GM12878 (cell line): ENCODE data around the gene KRT7. TPM values are rescaled to one million over a fixed set of nuclear protein-coding genes. Genes with fewer than 3 reads are reported as not detected.

Experiments used
- ATAC-seq: fragments of 200-7000 bp; cut with Tn5 transposase; 3 replicates; pipeline ENCODE4 v1.9.1; 2020; ENCODE audit warnings: mild to moderate bottlenecking, moderate library complexity
- BruUV-seq: library from RNA; stranded (reverse); fragments of 400-500 nt; replicated peaks from 2 replicates; lab custom pipeline; 2021; lab: Mats Ljungman, UMichigan
- CTCF ChIA-PET: fragments of 300-600 bp; sonication (Branson Sonifier 250); formaldehyde crosslinking; extraction: SDS; loops from one replicate; lab custom pipeline; 2021; ENCODE audit warnings: inconsistent platforms; lab: Yijun Ruan, JAX
- POLR2A ChIA-PET: fragments of 350-600 bp; formaldehyde crosslinking; extraction: SDS; loops from one replicate; lab custom pipeline; 2021; ENCODE audit warnings: inconsistent platforms; lab: Charles Lee
- RAD21 ChIA-PET: fragments of 300-600 bp; sonication (Branson Sonifier 250); formaldehyde crosslinking; loops from one replicate; lab custom pipeline; 2023; ENCODE audit warnings: antibody characterized with exemption; ENCODE audit not compliant: unreplicated experiment; lab: Charles Lee
- SMC1A ChIA-PET: fragments of 300-600 bp; sonication (Branson Sonifier 250); formaldehyde crosslinking; loops from one replicate; lab custom pipeline; 2023; ENCODE audit not compliant: unreplicated experiment, uncharacterized antibody; lab: Charles Lee
- DNase-seq: peaks from one replicate; pipeline ENCODE4 v3.0.0-alpha.2; 2011; ENCODE audit warnings: low read depth, low spot score
- FAIRE-seq: peaks from 3 replicates; lab custom pipeline; 2011; peaks lifted over from hg19 to GRCh38; lab: Jason Lieb, UNC
- H2AFZ ChIP-seq: 2 replicates; pipeline ENCODE4 v1.6.0; 2011; ENCODE audit warnings: low read depth, low read length, control low read depth; ENCODE audit not compliant: control insufficient read depth
- H3K27ac ChIP-seq: 2 replicates; pipeline ENCODE4 v1.5.1; 2011; ENCODE audit warnings: control low read depth; ENCODE audit not compliant: control insufficient read depth, insufficient read depth
- H3K27me3 ChIP-seq, 2 experiments: replicated peaks in 1 of 2; 2 replicates each; pipeline versions ENCODE4 v1.6.0 to v1.6.1; 2011; ENCODE audit warnings: low read length in 1 of 2; ENCODE audit not compliant: control insufficient read depth in 2 of 2, insufficient read depth in 2 of 2
- H3K36me3 ChIP-seq, 2 experiments: 2 replicates each; pipeline ENCODE4 v1.5.1; 2011; ENCODE audit warnings: low read length in 1 of 2; ENCODE audit not compliant: control insufficient read depth in 2 of 2, insufficient read depth in 2 of 2
- H3K4me1 ChIP-seq: 2 replicates; pipeline ENCODE4 v1.6.1; 2011; ENCODE audit warnings: mild to moderate bottlenecking, low read length, moderate library complexity, mixed read lengths; ENCODE audit not compliant: control insufficient read depth, insufficient read depth
- H3K4me2 ChIP-seq: 2 replicates; pipeline ENCODE4 v1.6.0; 2011; ENCODE audit warnings: control low read depth; ENCODE audit not compliant: control insufficient read depth, insufficient read depth
- H3K4me3 ChIP-seq: fragments of 200-600 bp; sonication (generic); 2 replicates; pipeline ENCODE4 v1.5.1; 2016
- H3K79me2 ChIP-seq: 2 replicates; pipeline ENCODE4 v1.6.0; 2011; ENCODE audit warnings: low read length; ENCODE audit not compliant: control insufficient read depth, insufficient read depth
- H3K9ac ChIP-seq: 2 replicates; pipeline ENCODE4 v1.8.0; 2011; ENCODE audit warnings: low read length, control low read depth, mixed read lengths; ENCODE audit not compliant: control insufficient read depth, insufficient read depth
- H3K9me3 ChIP-seq: replicated peaks from 3 replicates; pipeline ENCODE4 v1.5.1; 2011; ENCODE audit warnings: mild to moderate bottlenecking, low read length; ENCODE audit not compliant: control insufficient read depth, insufficient read depth
- H4K20me1 ChIP-seq: 2 replicates; pipeline ENCODE4 v1.6.0; 2011; ENCODE audit not compliant: control insufficient read depth, insufficient read depth
- CUX1 ChIP-seq: IDR thresholded peaks from 2 replicates; pipeline ENCODE4 v1.6.1; 2012; ENCODE audit warnings: improper control_type of control experiment, low read depth, low read length; ENCODE audit not compliant: insufficient replicate concordance
- E2F4 ChIP-seq: IDR thresholded peaks from 2 replicates; pipeline ENCODE4 v1.6.1; 2012; ENCODE audit warnings: low read depth, low read length, improper control_type of control experiment
- ETV6 ChIP-seq, 2 experiments: fragments of 450-650 bp in 1 of 2; IDR thresholded peaks in 1 of 2; conservative IDR thresholded peaks in 1 of 2; 2 replicates each; pipeline ENCODE4 v1.6.1; 2014; ENCODE audit warnings: antibody characterized with exemption in 1 of 2, borderline replicate concordance in 1 of 2, low read depth in 1 of 2, mild to moderate bottlenecking in 1 of 2, moderate library complexity in 1 of 2
- HDGF ChIP-seq: fragments of 450-650 bp; IDR thresholded peaks from 2 replicates; pipeline ENCODE4 v1.6.1; 2016; ENCODE audit warnings: antibody characterized with exemption
- MEF2A ChIP-seq: IDR thresholded peaks from 2 replicates; pipeline ENCODE4 v1.6.1; 2011; ENCODE audit warnings: low read depth, mild to moderate bottlenecking, low read length, moderate library complexity; ENCODE audit not compliant: insufficient read depth
- POLR2AphosphoS5 ChIP-seq: IDR thresholded peaks from 2 replicates; pipeline ENCODE4 v1.6.1; 2011; ENCODE audit warnings: mild to moderate bottlenecking, low read length, inconsistent platforms
- SREBF2 ChIP-seq: IDR thresholded peaks from 2 replicates; pipeline ENCODE4 v1.6.1; 2012; ENCODE audit warnings: mild to moderate bottlenecking, low read length
- SRF ChIP-seq, 2 experiments: IDR thresholded peaks; 2 replicates each; pipeline ENCODE4 v1.6.1; 2011; ENCODE audit warnings: low read depth in 2 of 2, low read length in 2 of 2, mild to moderate bottlenecking in 1 of 2, moderate library complexity in 1 of 2
- TBL1XR1 ChIP-seq: IDR thresholded peaks from 2 replicates; pipeline ENCODE4 v1.6.1; 2012; ENCODE audit warnings: low read depth, low read length, improper control_type of control experiment
- TCF3 ChIP-seq: IDR thresholded peaks from 2 replicates; pipeline ENCODE4 v1.6.1; 2012; ENCODE audit warnings: low read depth, mild to moderate bottlenecking, low read length, borderline replicate concordance; ENCODE audit not compliant: insufficient read depth
- ZNF274 ChIP-seq: IDR thresholded peaks from one replicate; pipeline ENCODE4 v1.8.0; 2011; ENCODE audit not compliant: insufficient read length, insufficient read depth
- WGBS: methylation state at CpG from one replicate; pipeline ENCODE4 v1.1.6; 2016; ENCODE audit warnings: low lambda C conversion rate; ENCODE audit not compliant: insufficient replicate concordance, insufficient coverage; ENCODE audit errors: missing lambda C conversion rate; 5-methylcytosine and 5-hydroxymethylcytosine counted together
- in situ Hi-C: fragments of 300-500 bp; cut with MboI; formaldehyde crosslinking; loops from 9 replicates; pipeline ENCODE4 v1.14.3; 2018; ENCODE audit warnings: mixed read lengths
- intact Hi-C: fragments of 100-400 bp; cut with micrococcal nuclease; formaldehyde crosslinking; loops from one replicate; pipeline ENCODE4 v1.14.2; 2022; ENCODE audit not compliant: unreplicated experiment
- polyA plus RNA-seq, 11 experiments: library from polyadenylated mRNA; depleted of rRNA in 4 of 11; unstranded in 6 of 11; stranded (reverse) in 5 of 11; fragments of >200 nt; fragmentation: Nextera tagmentation in 4 of 11; fragmentation: Illumina TruSeq in 1 of 11; extraction: Ambion mirVana in 4 of 11; extraction: Trizol in 1 of 11; gene quantifications; 1 replicate in 1 of 11; 2 replicates in 10 of 11; pipeline versions ENCODE4 v1.2.1 to v1.2.3, GENCODE V29; 2011 to 2016; ENCODE audit warnings: inconsistent platforms in 2 of 11, missing spikeins in 2 of 11, low read depth in 1 of 11
- total RNA-seq, 4 experiments: library from RNA; depleted of rRNA in 3 of 4; stranded (reverse); fragments of >200 nt in 3 of 4; fragmentation: Illumina TruSeq in 1 of 4; extraction: Trizol in 1 of 4; gene quantifications; 2 replicates each; pipeline versions ENCODE4 v1.2.1 to v1.2.3, GENCODE V29; 2013 to 2021

The KRT7 gene
- total and polyA plus RNA-seq, 10 of the 15 experiments (the other 5 are each of a cell fraction or from before 2014, with no cell fraction given): 0.90 to 18.7 (median 4.8) TPM

GRCh38 chr12:52193991-52194390, 39.1 kb upstream of the KRT7 start:
- Histone ChIP-seq H3K79me2 (no peaks in the 10 kb centered on the region), H4K20me1 (no peaks in the 10 kb centered on the region), H3K4me2 (no peak overlapping the region), H3K9ac (no peak overlapping the region), H3K9me3 (no peaks in the 10 kb centered on the region), H3K36me3 (no peaks in the 10 kb centered on the region), H3K4me1 (no peaks in the 10 kb centered on the region), H3K4me3 (no peak overlapping the region), H3K27ac (no peak overlapping the region), H2AFZ (no peak overlapping the region), H3K27me3 (no peaks in the 10 kb centered on the region; a peak in 3 of 4 replicates)
- in situ Hi-C loops (no loop called here), intact Hi-C loops (no loop called here)
- BruUV-seq: no TSS peak
- ChIA-PET POLR2A (no interaction called here), CTCF (interaction anchor here (1.1 to 1.3 kb wide), 2 partner anchors 14 to 28 kb away, joined by 3 to 4 read pairs; no protein-coding TSS in a partner anchor), RAD21 (no interaction called here), SMC1A (no interaction called here)
- DNase-seq: no peak
- TF ChIP-seq MEF2A: no peak
- TF ChIP-seq E2F4: no peak
- no peak for TF ChIP-seq SRF (IDR thresholded peaks at IDR 0.05; ENCODE audit: low read depth in 2 of 2, low read length in 2 of 2)
- no peak for TF ChIP-seq CUX1
- TF ChIP-seq TBL1XR1: no peak
- no peak for TF ChIP-seq ZNF274
- no peak for TF ChIP-seq ETV6 (conservative IDR thresholded peaks at IDR 0.05 in 1 of 2, IDR thresholded peaks at IDR 0.05 in 1 of 2; ENCODE audit: borderline replicate concordance in 1 of 2, low read depth in 1 of 2)
- TF ChIP-seq TCF3: no peak
- TF ChIP-seq HDGF: no peak
- TF ChIP-seq SREBF2: no peak
- no peak for TF ChIP-seq POLR2AphosphoS5
- WGBS: 11% methylated on average over 6 of the region's 6 CpGs
- ATAC-seq: no peak
- FAIRE-seq: no peak
